Stimulated activated CD4-positive, alpha-beta T cell treated with anti-CD3 and anti-CD28 coated beads, Interleukin-4, amount 100 ng/mL, for 24 hours (primary cell): ENCODE results near the gene ALDH1A1.
"Not testable (repeated sequence)": the region's sequence is repeated elsewhere in the genome, so short reads cannot be mapped to it uniquely, and the experiment has no call there.

Experiments
- DNase-seq: peaks from one replicate; pipeline ENCODE4 v3.0.0-alpha.2; 2020

Gene ALDH1A1

GRCh38 chr9:72888943-72889342, 63.9 kb downstream of the ALDH1A1 start:
- no peak for DNase-seq

- DNase-seq, result no peak
These were observed 64.8 kb downstream of the ALDH1A1 start for GRCh38 chr9:72888067-72888466.

- no peak for DNase-seq
These were observed 66.5 kb downstream of the ALDH1A1 start for GRCh38 chr9:72886386-72886785.

GRCh38 chr9:72884508-72884907, 68.3 kb downstream of the ALDH1A1 start:
- DNase-seq, result no peak

GRCh38 chr9:72883875-72884274, 69.0 kb downstream of the ALDH1A1 start:
- DNase-seq, result no peak

GRCh38 chr9:72882117-72882775, 70.6 kb downstream of the ALDH1A1 start:
- no peak for DNase-seq

GRCh38 chr9:72880821-72881220, 72.0 kb downstream of the ALDH1A1 start:
- DNase-seq, result no peak

GRCh38 chr9:72875221-72875620, 77.6 kb downstream of the ALDH1A1 start:
- DNase-seq, result no peak

- DNase-seq, result no peak
These were observed 78.5 kb downstream of the ALDH1A1 start for GRCh38 chr9:72874344-72874743.

- no peak for DNase-seq
These were observed 79.4 kb downstream of the ALDH1A1 start for GRCh38 chr9:72873456-72873855.

GRCh38 chr9:72872718-72873117, 80.1 kb downstream of the ALDH1A1 start:
- DNase-seq, result no peak

GRCh38 chr9:72871685-72872084, 81.2 kb downstream of the ALDH1A1 start:
- DNase-seq, result no peak

GRCh38 chr9:72864327-72864726, 88.5 kb downstream of the ALDH1A1 start:
- no peak for DNase-seq

- no peak for DNase-seq
These were observed 89.3 kb downstream of the ALDH1A1 start for GRCh38 chr9:72863456-72864094.

- DNase-seq, result not testable (repeated sequence)
These were observed 90.1 kb downstream of the ALDH1A1 start for GRCh38 chr9:72862788-72863187.

GRCh38 chr9:72858089-72858912, 94.6 kb downstream of the ALDH1A1 start:
- no peak for DNase-seq

- no peak for DNase-seq
These were observed 95.2 kb downstream of the ALDH1A1 start for GRCh38 chr9:72857624-72857996.

- DNase-seq, result peak; percentile 3
These were observed 95.8 kb downstream of the ALDH1A1 start for GRCh38 chr9:72856972-72857623.

- no peak for DNase-seq
These were observed 96.8 kb downstream of the ALDH1A1 start for GRCh38 chr9:72855890-72856523.

- DNase-seq, result no peak
These were observed 97.5 kb downstream of the ALDH1A1 start for GRCh38 chr9:72855321-72855720.
